Caco-2 (cell line): ENCODE measurements around the gene SH3BP2. TPM values are rescaled to one million over a fixed set of nuclear protein-coding genes. Genes with fewer than 3 reads are reported as not detected.

ENCODE experiments used
- BruUV-seq: library from RNA; stranded (reverse); fragments of 400-500 nt; replicated peaks from 2 replicates; lab custom pipeline; 2021; lab: Mats Ljungman, UMichigan
- CTCF ChIA-PET: fragments of 300-600 bp; sonication (Branson Sonifier 250); formaldehyde crosslinking; loops from one replicate; lab custom pipeline; 2022; ENCODE audit warnings: antibody characterized with exemption; lab: Charles Lee
- POLR2A ChIA-PET: fragments of 300-600 bp; sonication (Branson Sonifier 250); formaldehyde crosslinking; loops from one replicate; lab custom pipeline; 2022; ENCODE audit warnings: antibody characterized with exemption; lab: Charles Lee
- DNase-seq, 2 experiments: peaks; one replicate each; pipeline versions ENCODE4 v3.0.0 to v3.0.0-alpha.2; 2020 to 2022
- H3K27me3 ChIP-seq: replicated peaks from 2 replicates; pipeline ENCODE4 v1.6.0; 2011; ENCODE audit warnings: low read length; ENCODE audit not compliant: control insufficient read depth, insufficient read depth
- H3K36me3 ChIP-seq: 2 replicates; pipeline ENCODE4 v1.5.1; 2011; ENCODE audit warnings: low read length; ENCODE audit not compliant: control insufficient read depth, insufficient read depth
- H3K4me1 ChIP-seq: fragments of 250-450 bp; sonication (Bioruptor Pico); 2 replicates; pipeline ENCODE4 v1.5.1; 2020; ENCODE audit warnings: mild to moderate bottlenecking
- H3K4me3 ChIP-seq: 2 replicates; pipeline ENCODE4 v1.5.1; 2011; ENCODE audit warnings: low read depth, mild to moderate bottlenecking, control low read depth, low read length
- H3K9me3 ChIP-seq: fragments of 250-450 bp; sonication (Bioruptor Pico); 2 replicates; pipeline ENCODE4 v1.5.1; 2020; ENCODE audit warnings: mild to moderate bottlenecking, moderate library complexity
- H3K27ac Mint-ChIP-seq: one replicate; pipeline ENCODE4 v1.8.0; 2022; ENCODE audit warnings: mixed read lengths; ENCODE audit not compliant: unreplicated experiment
- H3K27me3 Mint-ChIP-seq: one replicate; pipeline ENCODE4 v1.8.0; 2022; ENCODE audit warnings: mixed read lengths; ENCODE audit not compliant: insufficient read depth, unreplicated experiment
- H3K36me3 Mint-ChIP-seq: one replicate; pipeline ENCODE4 v1.8.0; 2022; ENCODE audit warnings: mild to moderate bottlenecking, mixed read lengths; ENCODE audit not compliant: insufficient read depth, unreplicated experiment
- H3K4me1 Mint-ChIP-seq: one replicate; pipeline ENCODE4 v1.8.0; 2022; ENCODE audit warnings: low read depth, mixed read lengths; ENCODE audit not compliant: unreplicated experiment
- H3K4me3 Mint-ChIP-seq: one replicate; pipeline ENCODE4 v1.8.0; 2022; ENCODE audit warnings: mild to moderate bottlenecking, moderate library complexity, mixed read lengths; ENCODE audit not compliant: unreplicated experiment
- H3K9me3 Mint-ChIP-seq: one replicate; pipeline ENCODE4 v1.8.0; 2022; ENCODE audit warnings: mixed read lengths; ENCODE audit not compliant: unreplicated experiment
- CTCF ChIP-seq, 2 experiments: fragments of 200-600 bp in 1 of 2; IDR thresholded peaks; 1 replicate in 1 of 2; 2 replicates in 1 of 2; pipeline versions ENCODE4 v1.5.1 to v1.8.0; 2011 to 2022; ENCODE audit warnings: antibody characterized with exemption in 1 of 2, control low read depth in 1 of 2, inconsistent platforms in 1 of 2, low read depth in 1 of 2, low read length in 1 of 2, mild to moderate bottlenecking in 1 of 2, moderate library complexity in 1 of 2; ENCODE audit not compliant: insufficient read depth in 1 of 2, severe bottlenecking in 1 of 2, unreplicated experiment in 1 of 2
- intact Hi-C: fragments of 100-400 bp; cut with micrococcal nuclease; formaldehyde crosslinking; loops from one replicate; pipeline ENCODE4 v1.10.0; 2022; ENCODE audit not compliant: unreplicated experiment
- total RNA-seq: library from RNA; stranded (reverse); gene quantifications from 2 replicates; pipeline ENCODE4 v1.2.3, GENCODE V29; 2022

SH3BP2 gene
- total RNA-seq, 1 experiment from 2014 or later = 44.4 TPM

GRCh38 chr4:2791518-2792395 is 1.1 kb upstream of the SH3BP2 start:
- ChIA-PET CTCF (no interaction called here), POLR2A (no interaction called here)
- BruUV-seq = no TSS peak
- Histone ChIP-seq H3K9me3 (no peaks in the 10 kb centered on the region), H3K4me3 (no peak overlapping the region), H3K36me3 (no peaks in the 10 kb centered on the region), H3K4me1 (peaks cover 25% of the 10 kb centered on the region), H3K27me3 (no peaks in the 10 kb centered on the region)
- Mint-ChIP-seq H3K4me3 (no peak overlapping the region), H3K4me1 (no peaks in the 10 kb centered on the region), H3K27ac (no peak overlapping the region), H3K27me3 (no peaks in the 10 kb centered on the region), H3K36me3 (peaks cover 6% of the 10 kb centered on the region), H3K9me3 (no peaks in the 10 kb centered on the region)
- intact Hi-C loops = loop anchor here (1.0 kb wide), 1 partner anchor 35 kb away; the partner anchor contains the start of gene TNIP2
- no peak for TF ChIP-seq CTCF (IDR thresholded peaks at IDR 0.05; ENCODE audit: insufficient read depth in 1 of 2, low read depth in 1 of 2, low read length in 1 of 2, severe bottlenecking in 1 of 2, unreplicated experiment in 1 of 2)
- peak in 1 of 2 experiments; percentile 35 for DNase-seq

- Mint-ChIP-seq H3K27me3 (no peaks in the 10 kb centered on the region), H3K4me3 (peak overlapping the region; percentile 38), H3K9me3 (no peaks in the 10 kb centered on the region), H3K36me3 (peaks cover 6% of the 10 kb centered on the region), H3K4me1 (no peaks in the 10 kb centered on the region), H3K27ac (no peak overlapping the region)
- no peaks in the 10 kb centered on the region for H3K36me3 ChIP-seq
- peak overlapping the region; percentile 27 for H3K4me3 ChIP-seq
- ChIA-PET CTCF (no interaction called here), POLR2A (interaction anchor here (0.6 kb wide), 1 partner anchor 107 kb away, joined by 3 read pairs; no protein-coding TSS in a partner anchor)
- no TSS peak for BruUV-seq
- no peak for TF ChIP-seq CTCF (IDR thresholded peaks at IDR 0.05; ENCODE audit: insufficient read depth in 1 of 2, low read depth in 1 of 2, low read length in 1 of 2, severe bottlenecking in 1 of 2, unreplicated experiment in 1 of 2)
- H3K9me3 ChIP-seq = no peaks in the 10 kb centered on the region
- H3K4me1 ChIP-seq = peaks cover 25% of the 10 kb centered on the region
- intact Hi-C loops = loop anchor here (1.0 kb wide), 1 partner anchor 36 kb away; the partner anchor contains the start of gene TNIP2
- no peaks in the 10 kb centered on the region for H3K27me3 ChIP-seq
- DNase-seq = no peak
Measured at GRCh38 chr4:2792396-2792710, 532 bp upstream of the SH3BP2 start.

GRCh38 chr4:2793586-2794485 is 951 bp downstream of the SH3BP2 start:
- no TSS peak for BruUV-seq
- Mint-ChIP-seq H3K4me3 (peak overlapping the region; percentile 71), H3K27ac (peak overlapping the region; percentile 22)

More at GRCh38 chr4:2793586-2794485, 951 bp downstream of the SH3BP2 start:
- POLR2A ChIA-PET = no interaction called here
- CTCF ChIA-PET = no interaction called here
- Histone ChIP-seq H3K27me3 (no peaks in the 10 kb centered on the region), H3K36me3 (no peaks in the 10 kb centered on the region), H3K9me3 (no peaks in the 10 kb centered on the region), H3K4me3 (peak overlapping the region; percentile 49), H3K4me1 (peaks cover 25% of the 10 kb centered on the region)
- no peak for TF ChIP-seq CTCF (IDR thresholded peaks at IDR 0.05; ENCODE audit: insufficient read depth in 1 of 2, low read depth in 1 of 2, low read length in 1 of 2, severe bottlenecking in 1 of 2, unreplicated experiment in 1 of 2)
- H3K9me3 Mint-ChIP-seq = no peaks in the 10 kb centered on the region
- no peaks in the 10 kb centered on the region for H3K4me1 Mint-ChIP-seq
- peaks cover 6% of the 10 kb centered on the region for H3K36me3 Mint-ChIP-seq
- peak; percentile 62 to 64 for DNase-seq
- intact Hi-C loops = no loop called here
- no peaks in the 10 kb centered on the region for H3K27me3 Mint-ChIP-seq
